Raji (cell line): Measurements from ENCODE around the gene MGAT5B.

ENCODE experiments used
- POLR2A ChIP-seq: IDR thresholded peaks from 2 replicates; pipeline ENCODE4 v1.6.1; 2011; ENCODE audit warnings: low read depth, low read length, control low read depth; ENCODE audit not compliant: insufficient read depth

The MGAT5B gene

DNA sequence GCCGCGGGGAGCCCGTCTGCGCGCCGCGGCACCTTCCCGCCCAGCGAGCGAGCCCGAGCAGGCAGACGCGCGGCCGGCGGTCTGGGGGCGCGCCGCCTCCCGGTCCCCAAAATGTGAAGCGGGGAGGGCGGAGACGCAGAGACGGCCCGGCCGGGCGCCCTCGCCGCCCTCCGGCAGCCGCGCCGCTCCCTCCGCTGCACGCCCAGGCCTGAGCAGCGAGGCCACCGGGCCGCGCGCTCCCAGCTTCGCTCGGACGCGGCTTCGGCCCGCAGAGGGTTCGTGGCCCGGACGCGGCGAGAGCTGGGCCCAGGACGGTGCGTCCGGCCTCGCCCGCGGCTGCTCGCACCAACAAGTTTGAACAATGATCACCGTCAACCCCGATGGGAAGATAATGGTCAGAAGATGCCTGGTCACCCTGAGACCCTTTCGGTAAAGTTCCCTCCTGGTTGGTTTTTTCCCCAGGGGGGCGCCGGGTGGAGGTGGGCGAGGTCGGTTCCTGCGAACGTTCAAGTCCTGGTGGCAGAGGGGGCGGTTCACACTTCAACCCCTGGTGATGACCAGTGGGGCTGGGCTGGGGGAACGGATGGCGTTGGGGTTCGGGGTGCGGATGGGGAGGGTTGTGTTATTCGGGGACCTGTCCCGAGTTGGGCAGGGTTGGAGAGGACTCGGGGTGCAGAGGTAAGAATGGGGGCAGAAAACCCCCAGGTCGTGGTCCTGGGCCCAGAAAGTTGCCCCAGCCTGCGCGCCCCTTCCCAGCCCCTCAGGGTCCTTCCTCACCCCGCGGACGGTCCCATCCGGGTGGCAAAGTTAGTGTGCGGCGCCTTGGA lies 678 bp downstream of the MGAT5B start:
- TF ChIP-seq POLR2A = no peak

DNA sequence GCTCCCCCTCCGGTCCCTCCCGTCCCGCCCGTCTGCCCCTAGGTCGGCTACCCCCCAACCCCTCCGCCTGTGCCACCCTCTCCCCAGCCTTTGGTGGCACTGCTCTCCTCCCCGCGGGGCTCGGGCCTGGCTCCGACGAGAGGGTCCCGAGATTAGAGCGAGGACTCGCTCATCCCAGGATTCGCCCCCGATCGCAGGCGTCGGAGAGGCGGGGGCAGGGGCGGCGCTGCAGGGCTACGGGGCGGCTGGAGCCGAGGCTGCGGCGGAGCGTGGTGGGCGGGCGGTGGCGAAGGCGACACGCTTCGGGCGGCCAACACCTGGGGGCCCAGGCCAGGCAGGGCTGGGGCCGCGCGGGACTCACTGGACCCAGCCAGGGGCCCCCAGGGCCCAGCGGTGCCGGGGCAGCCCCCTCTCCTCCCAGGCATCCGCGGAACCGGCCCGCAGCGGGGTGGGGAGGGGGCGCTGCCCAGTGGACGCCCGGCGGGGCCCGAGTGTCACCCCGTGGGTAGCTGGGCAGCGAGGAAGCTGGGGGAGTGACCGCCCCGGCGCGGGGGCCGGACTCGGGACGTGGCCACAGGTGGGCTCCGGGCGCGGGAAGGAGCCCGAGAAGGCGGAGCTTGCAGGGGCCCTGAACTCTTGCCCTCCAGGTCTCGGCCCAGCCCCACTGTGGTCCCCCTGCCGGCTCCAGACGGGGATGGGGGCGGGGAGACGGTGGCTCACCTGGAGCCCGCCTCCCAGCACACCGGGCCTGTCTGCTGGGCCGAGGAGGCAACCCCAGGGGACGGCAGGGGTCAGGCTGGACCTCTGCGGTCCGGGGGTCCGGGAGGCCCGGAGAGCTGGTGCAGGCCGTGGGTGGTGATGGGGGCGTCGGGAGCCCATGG lies 1.5 kb downstream of the MGAT5B start:
- no peak for TF ChIP-seq POLR2A

DNA sequence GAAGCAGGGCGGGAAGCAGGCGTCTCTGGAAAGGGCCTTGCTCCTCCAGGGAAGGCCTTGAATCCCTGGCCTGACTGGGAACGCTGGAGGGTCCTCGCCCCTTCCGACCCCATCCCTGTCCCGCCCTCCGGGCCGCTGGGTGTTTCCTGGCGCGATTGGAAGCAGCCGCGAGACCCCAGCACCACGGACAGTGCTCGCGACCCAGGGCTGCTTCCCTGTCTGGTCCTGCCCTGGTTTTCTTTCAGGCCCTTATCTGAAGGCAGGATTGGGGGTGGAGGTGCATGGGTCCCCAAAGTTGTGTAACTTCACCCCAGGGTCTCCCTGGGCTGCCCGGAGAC lies 2.1 kb downstream of the MGAT5B start:
- no peak for TF ChIP-seq POLR2A

DNA sequence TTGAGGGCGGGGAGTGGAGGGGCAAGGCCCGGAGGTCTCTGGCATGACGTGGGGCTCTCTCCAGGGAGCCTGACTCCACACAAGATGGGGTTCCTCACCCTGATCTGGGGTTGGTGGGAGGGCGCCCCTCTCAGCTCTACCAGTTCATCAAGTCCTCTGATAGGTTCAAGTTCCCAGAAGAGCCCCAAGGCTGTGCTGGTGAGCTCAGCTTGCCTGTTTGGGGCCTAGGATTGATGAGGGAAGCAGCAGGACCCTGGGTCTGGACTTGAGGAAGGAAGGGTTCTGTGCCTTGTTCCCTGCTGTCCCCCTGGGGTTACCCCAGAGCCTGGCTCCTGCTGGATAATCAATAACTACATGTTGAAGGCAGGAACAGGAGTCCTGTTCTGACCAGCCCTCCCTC lies 3.5 kb downstream of the MGAT5B start:
- TF ChIP-seq POLR2A = no peak

DNA sequence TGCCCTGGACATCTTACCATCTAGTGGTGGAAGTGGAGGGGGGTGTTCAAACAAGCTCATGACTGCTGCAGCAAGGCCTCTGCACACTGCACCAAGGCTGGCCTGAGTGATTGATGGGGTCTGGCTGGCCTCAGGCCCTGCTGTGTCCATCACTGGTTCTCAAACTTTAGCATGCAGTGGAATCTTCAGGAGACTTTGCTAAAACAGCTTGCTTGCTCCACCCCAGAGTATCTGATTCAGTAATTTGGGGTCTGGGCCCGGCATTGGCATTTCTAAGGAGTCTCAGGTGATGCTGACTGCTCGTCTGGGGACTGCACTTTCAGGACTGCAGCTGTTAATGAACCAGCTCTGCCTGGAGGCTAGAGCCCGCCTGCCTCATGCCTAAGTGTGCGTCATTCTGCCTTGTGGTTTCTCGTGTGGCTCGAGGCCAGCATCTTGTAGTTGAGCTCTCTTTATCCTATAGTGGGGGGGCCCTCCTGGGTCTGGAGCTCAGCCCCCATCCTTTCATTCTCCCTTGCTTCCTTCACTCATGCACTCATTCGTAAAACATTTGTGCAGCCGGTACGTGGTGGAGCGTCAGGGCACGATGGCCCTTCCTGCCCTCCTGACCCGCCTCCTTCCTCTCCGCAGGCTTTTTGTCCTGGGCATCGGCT lies 4.1 kb downstream of the MGAT5B start:
- TF ChIP-seq POLR2A = no peak

DNA sequence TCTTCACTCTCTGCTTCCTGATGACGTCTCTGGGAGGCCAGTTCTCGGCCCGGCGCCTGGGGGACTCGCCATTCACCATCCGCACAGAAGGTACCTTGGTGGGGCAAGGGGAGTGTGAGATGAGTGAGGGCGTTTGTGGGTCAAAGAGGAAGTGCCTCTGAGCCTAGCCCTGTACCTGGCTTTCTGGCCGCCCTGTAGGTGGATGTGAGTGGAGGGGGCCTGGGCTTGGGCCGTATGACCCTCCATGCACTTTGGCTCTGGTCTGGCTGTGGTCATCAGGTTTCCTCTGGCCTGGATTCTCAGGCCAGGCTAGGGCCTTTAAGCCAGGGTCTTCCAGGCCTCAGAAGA lies 4.6 kb downstream of the MGAT5B start:
- no peak for TF ChIP-seq POLR2A

DNA sequence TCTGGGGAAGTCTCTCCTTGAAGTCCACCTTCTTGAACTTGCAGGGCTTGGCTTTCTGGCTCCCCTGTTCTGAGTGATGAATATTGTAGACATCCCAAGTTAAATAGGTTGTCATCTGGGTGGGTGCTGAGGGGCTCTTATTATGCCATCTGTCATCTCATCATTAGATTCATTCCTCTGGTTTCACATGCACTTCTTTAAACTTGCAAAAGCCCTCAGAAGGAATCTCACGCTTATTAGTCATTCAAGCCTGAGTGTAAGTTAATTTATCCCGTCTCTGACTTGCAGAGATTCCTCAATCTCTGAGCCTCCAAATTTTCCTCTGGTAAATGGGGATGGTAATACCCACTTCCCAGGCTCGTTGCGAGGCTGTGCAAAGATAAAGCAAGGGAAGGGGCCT lies 5.7 kb downstream of the MGAT5B start:
- TF ChIP-seq POLR2A = no peak

DNA sequence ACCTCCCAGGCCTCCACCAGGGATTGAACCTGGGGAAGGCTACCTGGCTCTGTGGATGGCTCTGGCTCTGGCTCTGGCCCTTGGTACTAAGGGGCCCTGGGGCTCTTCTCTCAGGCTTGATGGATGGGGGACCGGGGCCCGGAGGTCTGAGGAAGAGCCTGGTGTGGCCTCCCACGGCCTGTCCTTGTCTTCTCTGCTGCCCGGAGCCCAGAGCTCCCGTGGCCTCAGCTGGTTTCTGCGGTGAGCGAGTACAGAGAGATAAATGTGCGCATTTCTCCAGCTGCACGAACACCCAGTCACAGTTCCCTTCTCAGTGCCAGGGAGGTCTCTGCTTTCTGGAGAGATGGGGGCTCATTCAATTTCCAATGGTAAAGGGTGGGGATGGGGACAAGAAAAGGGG lies 9.2 kb downstream of the MGAT5B start:
- no peak for TF ChIP-seq POLR2A

DNA sequence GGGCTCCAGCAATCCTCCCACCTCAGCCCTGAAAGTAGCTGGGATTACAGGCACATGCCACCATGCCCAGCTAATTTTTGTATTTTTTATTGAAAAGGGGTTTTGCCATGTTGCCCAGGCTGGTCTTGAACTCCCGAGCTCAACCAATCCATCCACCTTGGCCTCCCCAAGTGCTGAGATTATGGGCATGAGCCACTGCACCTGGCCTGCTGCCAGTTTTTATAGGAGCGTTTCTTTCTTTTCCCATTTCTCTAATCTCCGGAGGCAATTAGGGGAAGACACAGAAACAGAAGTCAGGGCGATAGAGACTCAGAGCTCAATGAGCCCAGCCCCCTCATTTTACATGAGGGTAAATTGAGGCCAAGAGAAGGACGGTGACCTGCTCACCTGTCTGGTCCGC lies 10.4 kb downstream of the MGAT5B start:
- TF ChIP-seq POLR2A = no peak

DNA sequence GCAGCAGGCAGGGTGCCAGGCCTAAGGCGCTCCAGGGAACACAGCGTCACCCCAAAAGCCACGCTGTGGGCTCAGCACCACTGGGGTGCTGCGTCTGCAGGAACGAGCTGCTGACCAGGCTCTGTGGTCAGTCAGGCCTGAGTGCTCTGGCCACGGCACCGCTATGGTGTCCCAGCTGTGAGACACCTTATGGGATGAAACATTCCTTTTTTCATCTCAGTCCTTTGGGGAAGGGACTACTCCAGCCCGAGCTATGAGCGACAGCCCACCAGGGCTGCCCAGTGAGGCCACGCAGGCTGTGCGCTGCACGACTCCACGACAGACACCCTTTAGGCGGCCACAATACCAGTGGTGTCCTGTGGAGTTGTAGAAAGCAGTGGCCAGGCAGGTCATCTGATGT lies 11.1 kb downstream of the MGAT5B start:
- TF ChIP-seq POLR2A = no peak

DNA sequence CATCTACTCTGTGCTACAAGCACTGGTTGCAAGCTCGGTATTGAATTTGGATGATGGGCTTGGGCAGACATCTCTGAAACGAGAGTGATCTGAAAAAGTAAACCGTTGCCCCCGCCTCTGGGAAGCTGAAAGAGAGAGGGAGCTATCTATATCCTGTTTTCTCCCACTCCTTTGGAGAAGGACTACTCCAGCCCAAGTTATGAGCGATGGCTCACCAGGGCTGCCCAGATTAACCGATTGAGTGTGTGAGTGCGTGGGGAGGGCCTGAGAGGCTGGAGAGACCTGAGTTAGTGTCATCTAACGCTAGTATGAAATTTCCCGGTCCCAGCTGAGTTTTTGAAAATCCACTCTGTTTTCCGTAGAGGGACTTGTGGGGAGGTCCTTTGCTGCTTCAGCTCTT lies 11.5 kb downstream of the MGAT5B start:
- no peak for TF ChIP-seq POLR2A

DNA sequence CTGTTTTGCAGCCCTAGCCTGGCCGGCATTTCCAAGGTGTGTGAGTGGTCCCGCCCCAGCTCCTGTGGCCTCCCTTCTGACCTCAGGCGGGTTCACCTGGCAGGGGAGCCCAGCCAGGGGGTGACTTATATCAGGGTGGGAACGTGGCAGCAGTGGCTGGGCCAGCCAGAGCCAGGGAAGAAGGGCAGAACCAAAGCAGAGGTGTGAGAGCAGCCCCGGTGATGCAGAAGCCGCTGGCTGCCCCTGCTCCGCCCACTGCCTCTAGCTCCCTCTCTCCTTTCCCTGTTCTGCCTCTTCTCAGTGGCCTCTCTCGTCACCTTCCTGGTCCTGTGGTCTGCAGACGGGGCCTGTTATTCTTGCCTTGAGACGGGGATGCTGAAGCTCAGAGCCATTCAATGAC lies 12.1 kb downstream of the MGAT5B start:
- TF ChIP-seq POLR2A = no peak

DNA sequence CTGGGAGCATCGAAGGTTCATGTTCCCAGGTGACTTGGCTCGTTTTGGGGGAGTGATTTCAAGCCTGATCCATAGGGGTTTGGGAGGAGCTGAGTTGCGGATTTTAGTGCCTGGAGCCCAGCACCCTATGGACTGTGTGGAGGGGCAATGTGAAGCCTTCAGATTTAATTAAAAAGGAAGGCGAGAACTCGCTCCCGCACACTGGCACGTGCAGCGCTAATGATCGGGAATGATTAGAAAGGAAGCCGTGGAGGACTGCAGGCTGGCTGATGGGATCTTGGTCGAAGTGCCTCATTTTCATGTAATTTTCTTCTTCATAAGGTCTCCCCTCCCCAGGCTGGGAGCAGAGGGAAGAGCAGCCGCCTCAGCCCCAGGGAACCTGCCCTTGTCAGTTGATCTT lies 12.8 kb downstream of the MGAT5B start:
- TF ChIP-seq POLR2A = no peak

DNA sequence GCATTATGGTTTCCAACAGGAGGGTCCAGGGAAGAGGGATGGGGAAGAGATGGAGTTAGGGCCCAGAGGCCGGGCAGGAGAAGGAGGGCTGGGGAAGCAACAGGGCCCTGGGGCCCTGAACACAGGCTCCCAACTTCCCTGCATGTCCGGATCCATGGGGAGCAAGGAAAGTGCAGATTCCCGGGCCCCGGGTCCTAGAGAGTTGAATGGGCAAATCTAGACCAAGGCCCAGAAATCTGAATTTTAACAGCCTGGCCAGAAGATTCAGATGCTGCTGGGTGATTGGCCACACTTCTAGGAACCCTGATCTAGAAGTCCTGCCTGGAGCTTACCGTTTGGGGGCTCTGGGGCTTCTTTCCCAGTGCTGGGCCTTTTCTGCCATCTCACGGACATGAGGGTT lies 13.2 kb downstream of the MGAT5B start:
- no peak for TF ChIP-seq POLR2A

DNA sequence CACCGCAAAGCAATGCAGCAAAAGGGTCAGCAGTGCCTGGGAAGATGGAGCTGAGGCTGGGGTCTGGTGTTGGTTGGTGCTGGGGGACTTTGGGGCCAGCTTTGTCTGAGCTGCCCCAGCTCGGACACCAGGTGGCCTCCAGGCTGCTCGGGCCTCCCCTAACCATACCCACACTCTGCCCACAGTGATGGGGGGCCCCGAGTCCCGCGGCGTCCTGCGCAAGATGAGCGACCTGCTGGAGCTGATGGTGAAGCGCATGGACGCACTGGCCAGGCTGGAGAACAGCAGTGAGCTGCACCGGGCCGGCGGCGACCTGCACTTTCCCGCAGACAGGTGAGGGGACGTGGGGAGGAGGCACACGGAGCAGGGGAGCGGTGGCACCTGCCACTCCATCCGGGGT lies 13.8 kb downstream of the MGAT5B start:
- no peak for TF ChIP-seq POLR2A
